ENCODE data around the gene SFXN3. TPM values are rescaled to one million over a fixed set of nuclear protein-coding genes. Genes with fewer than 3 reads are reported as not detected.
A peak's percentile ranks its signal among the peaks of the same experiment; 100 is the strongest.

The SFXN3 gene
- total and polyA plus RNA-seq, 2 of the 13 experiments (the other 11 are each of a cell fraction or from before 2014, with no cell fraction given): 16.8 to 71.5 TPM

DNA sequence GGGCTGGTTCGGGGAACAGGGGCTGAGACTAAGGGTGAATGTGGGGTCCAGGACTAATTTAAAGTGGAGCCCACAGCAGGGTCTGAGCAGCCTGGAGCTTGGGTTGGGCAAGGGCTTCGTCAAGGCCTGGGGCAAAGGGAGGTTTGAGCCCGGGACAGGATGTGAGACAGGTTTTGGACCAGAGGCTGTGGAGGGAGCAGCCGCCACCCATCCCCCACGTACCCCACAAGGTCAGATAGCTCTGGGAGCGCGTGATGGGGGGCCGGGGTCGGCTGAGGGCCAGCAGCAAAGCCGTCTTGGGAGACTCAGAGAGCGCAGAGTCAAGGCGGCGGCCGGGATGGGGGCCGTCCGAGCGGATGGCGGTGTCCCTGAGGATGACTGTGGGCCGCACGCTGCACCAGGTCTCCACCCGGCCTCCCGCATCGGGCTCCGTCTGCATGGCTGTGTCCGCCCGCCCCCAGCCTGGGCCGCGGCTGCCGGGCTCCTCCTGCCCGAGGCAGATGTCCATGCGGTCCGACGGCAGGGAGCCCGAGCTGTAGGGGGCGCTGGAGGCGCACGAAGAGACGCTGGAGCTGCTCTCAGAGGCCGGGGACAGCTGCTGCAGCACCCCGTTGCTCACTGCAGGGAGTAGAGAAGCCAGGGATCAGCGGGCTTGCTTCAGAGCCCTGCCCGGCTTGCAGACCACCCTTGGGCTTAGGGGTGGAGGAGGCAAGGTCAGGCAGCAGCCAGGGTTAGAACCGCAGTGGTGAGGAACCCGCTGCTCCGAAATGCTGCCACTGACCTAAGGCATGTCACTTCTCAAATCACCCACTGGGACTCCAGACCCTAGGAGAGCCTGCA, 12.2 kb upstream of the SFXN3 start (continued):
- TF ChIP-seq ZNF318 (CRISPR knock-in tag; IDR thresholded peaks at IDR 0.05) (no peak), HOXA3 (CRISPR knock-in tag; IDR thresholded peaks at IDR 0.05) (peak; percentile 26; the same call in 1 of the 2 replicates), ZNF546 (CRISPR knock-in tag; conservative IDR thresholded peaks at IDR 0.05) (0 out of 2 replicates have a peak, but pooled peaks have one; percentile 31), PHF21A (CRISPR knock-in tag; IDR thresholded peaks at IDR 0.05) (0 out of 2 replicates have a peak, but pooled peaks have one; percentile 18), SP4 (CRISPR knock-in tag; IDR thresholded peaks at IDR 0.05) (peak; percentile 59), ZBTB14 (CRISPR knock-in tag; IDR thresholded peaks at IDR 0.05) (no peak), RBFOX2 (IDR thresholded peaks at IDR 0.05; ENCODE audit: low read depth, low read length) (peak; percentile 75), SYNCRIP (IDR thresholded peaks at IDR 0.05; ENCODE audit: insufficient read depth, low read depth, low read length) (no peak), ZNF704 (CRISPR knock-in tag; IDR thresholded peaks at IDR 0.05; ENCODE audit: borderline replicate concordance) (no peak), CHCHD3 (CRISPR knock-in tag; IDR thresholded peaks at IDR 0.05) (no peak; the same call in 1 of the 2 replicates)
- TF ChIP-seq, protein P1, sequence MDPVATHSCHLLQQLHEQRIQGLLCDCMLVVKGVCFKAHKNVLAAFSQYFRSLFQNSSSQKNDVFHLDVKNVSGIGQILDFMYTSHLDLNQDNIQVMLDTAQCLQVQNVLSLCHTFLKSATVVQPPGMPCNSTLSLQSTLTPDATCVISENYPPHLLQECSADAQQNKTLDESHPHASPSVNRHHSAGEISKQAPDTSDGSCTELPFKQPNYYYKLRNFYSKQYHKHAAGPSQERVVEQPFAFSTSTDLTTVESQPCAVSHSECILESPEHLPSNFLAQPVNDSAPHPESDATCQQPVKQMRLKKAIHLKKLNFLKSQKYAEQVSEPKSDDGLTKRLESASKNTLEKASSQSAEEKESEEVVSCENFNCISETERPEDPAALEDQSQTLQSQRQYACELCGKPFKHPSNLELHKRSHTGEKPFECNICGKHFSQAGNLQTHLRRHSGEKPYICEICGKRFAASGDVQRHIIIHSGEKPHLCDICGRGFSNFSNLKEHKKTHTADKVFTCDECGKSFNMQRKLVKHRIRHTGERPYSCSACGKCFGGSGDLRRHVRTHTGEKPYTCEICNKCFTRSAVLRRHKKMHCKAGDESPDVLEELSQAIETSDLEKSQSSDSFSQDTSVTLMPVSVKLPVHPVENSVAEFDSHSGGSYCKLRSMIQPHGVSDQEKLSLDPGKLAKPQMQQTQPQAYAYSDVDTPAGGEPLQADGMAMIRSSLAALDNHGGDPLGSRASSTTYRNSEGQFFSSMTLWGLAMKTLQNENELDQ (CRISPR knock-in tag; IDR thresholded peaks at IDR 0.05; ENCODE audit: borderline replicate concordance): no peak
- TF ChIP-seq, protein P2, sequence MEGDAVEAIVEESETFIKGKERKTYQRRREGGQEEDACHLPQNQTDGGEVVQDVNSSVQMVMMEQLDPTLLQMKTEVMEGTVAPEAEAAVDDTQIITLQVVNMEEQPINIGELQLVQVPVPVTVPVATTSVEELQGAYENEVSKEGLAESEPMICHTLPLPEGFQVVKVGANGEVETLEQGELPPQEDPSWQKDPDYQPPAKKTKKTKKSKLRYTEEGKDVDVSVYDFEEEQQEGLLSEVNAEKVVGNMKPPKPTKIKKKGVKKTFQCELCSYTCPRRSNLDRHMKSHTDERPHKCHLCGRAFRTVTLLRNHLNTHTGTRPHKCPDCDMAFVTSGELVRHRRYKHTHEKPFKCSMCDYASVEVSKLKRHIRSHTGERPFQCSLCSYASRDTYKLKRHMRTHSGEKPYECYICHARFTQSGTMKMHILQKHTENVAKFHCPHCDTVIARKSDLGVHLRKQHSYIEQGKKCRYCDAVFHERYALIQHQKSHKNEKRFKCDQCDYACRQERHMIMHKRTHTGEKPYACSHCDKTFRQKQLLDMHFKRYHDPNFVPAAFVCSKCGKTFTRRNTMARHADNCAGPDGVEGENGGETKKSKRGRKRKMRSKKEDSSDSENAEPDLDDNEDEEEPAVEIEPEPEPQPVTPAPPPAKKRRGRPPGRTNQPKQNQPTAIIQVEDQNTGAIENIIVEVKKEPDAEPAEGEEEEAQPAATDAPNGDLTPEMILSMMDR (CRISPR knock-in tag; IDR thresholded peaks at IDR 0.05): peak; percentile 100
